H1 (cell line): Measurements from ENCODE around the gene GAP43. TPM values are rescaled to one million over a fixed set of nuclear protein-coding genes. Genes with fewer than 3 reads are reported as not detected.

ENCODE experiments used
- CTCF ChIA-PET: fragments of 300-600 bp; sonication (Branson Sonifier 250); formaldehyde crosslinking; loops from one replicate; lab custom pipeline; 2021; ENCODE audit not compliant: partially characterized antibody; lab: Charles Lee
- POLR2A ChIA-PET: fragments of 300-600 bp; sonication (Branson Sonifier 250); formaldehyde crosslinking; loops from one replicate; lab custom pipeline; 2021; ENCODE audit warnings: inconsistent platforms; ENCODE audit not compliant: partially characterized antibody; lab: Charles Lee
- DNase-seq, 2 experiments: peaks; one replicate each; pipeline versions ENCODE4 v3.0.0 to v3.0.0-alpha.2; 2010 to 2022; ENCODE audit warnings: low spot score in 2 of 2, low read depth in 1 of 2, mixed read lengths in 1 of 2
- FAIRE-seq: peaks from 2 replicates; lab custom pipeline; 2011; peaks lifted over from hg19 to GRCh38; lab: Jason Lieb, UNC
- H2AFZ ChIP-seq: 2 replicates; pipeline ENCODE4 v1.8.1; 2012; ENCODE audit warnings: low read length, inconsistent platforms
- H2AK5ac ChIP-seq: 2 replicates; pipeline ENCODE4 v1.6.1; 2013; ENCODE audit warnings: low read depth, low read length
- H2BK120ac ChIP-seq: replicated peaks from 2 replicates; pipeline ENCODE3; 2013; ENCODE audit warnings: low read depth, low read length, inconsistent platforms
- H2BK12ac ChIP-seq: 2 replicates; pipeline ENCODE4 v1.6.1; 2013; ENCODE audit warnings: low read depth, low read length
- H2BK15ac ChIP-seq: 2 replicates; pipeline ENCODE4 v1.6.1; 2013; ENCODE audit warnings: low read length
- H2BK20ac ChIP-seq: 2 replicates; pipeline ENCODE4 v1.6.1; 2013; ENCODE audit warnings: low read length
- H2BK5ac ChIP-seq: 2 replicates; pipeline ENCODE4 v1.6.1; 2013; ENCODE audit warnings: low read depth, low read length
- H3K14ac ChIP-seq: 2 replicates; pipeline ENCODE4 v1.6.1; 2013; ENCODE audit warnings: inconsistent platforms; ENCODE audit not compliant: insufficient read length
- H3K18ac ChIP-seq: 2 replicates; pipeline ENCODE4 v1.6.1; 2013; ENCODE audit warnings: low read length; ENCODE audit errors: extremely low read depth
- H3K23ac ChIP-seq: 2 replicates; pipeline ENCODE4 v1.6.1; 2013; ENCODE audit warnings: inconsistent platforms; ENCODE audit not compliant: insufficient read length
- H3K23me2 ChIP-seq: 2 replicates; pipeline ENCODE4 v1.6.1; 2013; ENCODE audit warnings: low read depth, low read length
- H3K27ac ChIP-seq: 2 replicates; pipeline ENCODE4 v1.6.1; 2011; ENCODE audit warnings: low read depth, low read length, inconsistent platforms
- H3K27me3 ChIP-seq, 4 experiments: replicated peaks in 1 of 4; 1 replicate in 1 of 4; 2 replicates in 3 of 4; pipeline versions ENCODE4 v1.6.1 to v1.8.1; 2011 to 2013; ENCODE audit warnings: low read length in 3 of 4, mild to moderate bottlenecking in 3 of 4, inconsistent platforms in 2 of 4, mixed read lengths in 2 of 4, moderate library complexity in 1 of 4; ENCODE audit not compliant: control insufficient read depth in 3 of 4, insufficient read depth in 3 of 4; ENCODE audit errors: extremely low read depth in 1 of 4
- H3K36me3 ChIP-seq, 4 experiments: 2 replicates each; pipeline versions ENCODE4 v1.6.1 to v1.8.1; 2011 to 2013; ENCODE audit warnings: mild to moderate bottlenecking in 4 of 4, low read length in 3 of 4, moderate library complexity in 2 of 4, control low read depth in 1 of 4, inconsistent platforms in 1 of 4; ENCODE audit not compliant: insufficient read depth in 4 of 4, control insufficient read depth in 2 of 4
- H3K4ac ChIP-seq: replicated peaks from 2 replicates; pipeline ENCODE3; 2013; ENCODE audit warnings: low read length, low read depth, mixed read lengths, inconsistent platforms; ENCODE audit not compliant: insufficient read length
- H3K4me1 ChIP-seq, 4 experiments: replicated peaks in 1 of 4; 1 replicate in 1 of 4; 2 replicates in 3 of 4; pipeline versions ENCODE4 v1.6.1 to v1.8.1; 2011 to 2013; ENCODE audit warnings: low read length in 3 of 4, inconsistent platforms in 2 of 4, mixed read lengths in 1 of 4; ENCODE audit not compliant: insufficient read depth in 4 of 4, control insufficient read depth in 3 of 4
- H3K4me2 ChIP-seq, 2 experiments: 2 replicates each; pipeline versions ENCODE4 v1.6.1 to v1.8.1; 2011 to 2013; ENCODE audit warnings: low read depth in 2 of 2, low read length in 2 of 2, control low read depth in 1 of 2, inconsistent platforms in 1 of 2, mild to moderate bottlenecking in 1 of 2; ENCODE audit not compliant: insufficient read depth in 1 of 2
- H3K4me3 ChIP-seq, 4 experiments: fragments of 200-600, 300-600 bp in 1 of 4; sonication (generic), shearing (Covaris generic), sonication (Bioruptor Twin) in 1 of 4; 2 replicates each; pipeline versions ENCODE4 v1.5.1 to v1.8.1; 2011 to 2016; ENCODE audit warnings: low read length in 4 of 4, low read depth in 3 of 4, control low read depth in 2 of 4, inconsistent platforms in 2 of 4, mild to moderate bottlenecking in 2 of 4, mixed read lengths in 1 of 4, moderate library complexity in 1 of 4; ENCODE audit not compliant: insufficient read depth in 2 of 4; ENCODE audit errors: extremely low read depth in 1 of 4
- H3K56ac ChIP-seq: replicated peaks from 2 replicates; pipeline ENCODE3; 2013; ENCODE audit warnings: low read depth, mild to moderate bottlenecking, mixed read lengths, low read length, inconsistent platforms; ENCODE audit not compliant: insufficient read length
- H3K79me1 ChIP-seq: 2 replicates; pipeline ENCODE4 v1.6.1; 2013; ENCODE audit warnings: low read depth, low read length, control low read depth
- H3K79me2 ChIP-seq, 2 experiments: 2 replicates each; pipeline versions ENCODE4 v1.6.1 to v1.8.1; 2012 to 2013; ENCODE audit warnings: low read length in 2 of 2, mild to moderate bottlenecking in 2 of 2, inconsistent platforms in 1 of 2; ENCODE audit not compliant: insufficient read depth in 2 of 2, control insufficient read depth in 1 of 2
- H3K9ac ChIP-seq, 4 experiments: replicated peaks in 1 of 4; 1 replicate in 1 of 4; 2 replicates in 3 of 4; pipeline versions ENCODE4 v1.6.1 to v1.8.1; 2011 to 2013; ENCODE audit warnings: low read depth in 3 of 4, low read length in 3 of 4, control low read depth in 2 of 4, mild to moderate bottlenecking in 2 of 4, moderate library complexity in 2 of 4, inconsistent platforms in 1 of 4; ENCODE audit errors: extremely low read depth in 1 of 4
- H3K9me3 ChIP-seq, 2 experiments: 2 replicates each; pipeline versions ENCODE4 v1.6.1 to v1.8.1; 2012 to 2013; ENCODE audit warnings: mild to moderate bottlenecking in 2 of 2, moderate library complexity in 2 of 2, control low read depth in 1 of 2, inconsistent platforms in 1 of 2, low read depth in 1 of 2, low read length in 1 of 2, mixed read lengths in 1 of 2; ENCODE audit not compliant: insufficient read depth in 2 of 2
- H4K20me1 ChIP-seq, 2 experiments: replicated peaks in 1 of 2; 2 replicates each; pipeline versions ENCODE3 to v1.8.1; 2011 to 2013; ENCODE audit warnings: inconsistent platforms in 2 of 2, low read length in 2 of 2, mild to moderate bottlenecking in 1 of 2; ENCODE audit not compliant: insufficient read depth in 2 of 2, control insufficient read depth in 1 of 2
- H4K5ac ChIP-seq: 2 replicates; pipeline ENCODE4 v1.6.1; 2013; ENCODE audit warnings: low read length, low read depth, mixed read lengths, inconsistent platforms; ENCODE audit not compliant: insufficient read length
- H4K8ac ChIP-seq: 2 replicates; pipeline ENCODE4 v1.8.0; 2013; ENCODE audit warnings: mild to moderate bottlenecking, moderate library complexity, low read length, inconsistent platforms; ENCODE audit not compliant: insufficient read depth; ENCODE audit errors: extremely low read depth
- H4K91ac ChIP-seq: replicated peaks from 2 replicates; pipeline ENCODE3; 2013; ENCODE audit warnings: low read length, mixed read lengths, inconsistent platforms; ENCODE audit not compliant: insufficient read length
- ASH2L ChIP-seq: fragments of 200-600, 300-600 bp; sonication (generic); IDR thresholded peaks from one replicate; pipeline ENCODE4 v1.7.1; 2017; ENCODE audit warnings: low read length
- ATF3 ChIP-seq: IDR thresholded peaks from 2 replicates; pipeline ENCODE4 v1.6.1; 2011; ENCODE audit warnings: low read depth, mild to moderate bottlenecking, low read length; ENCODE audit not compliant: insufficient read depth
- BACH1 ChIP-seq: IDR thresholded peaks from 2 replicates; pipeline ENCODE4 v1.6.1; 2012; ENCODE audit warnings: low read length, improper control_type of control experiment
- CBX8 ChIP-seq: fragments of 300-800, 300-1000 bp; sonication (generic); IDR thresholded peaks from 2 replicates; pipeline ENCODE4 v1.7.1; 2016; ENCODE audit warnings: low read depth, low read length, borderline replicate concordance
- HDAC6 ChIP-seq: IDR thresholded peaks from one replicate; pipeline ENCODE4 v1.7.1; 2012; ENCODE audit warnings: low read depth, mild to moderate bottlenecking, inconsistent platforms, low read length, moderate library complexity
- KDM4A ChIP-seq: IDR thresholded peaks from one replicate; pipeline ENCODE4 v1.7.1; 2012; ENCODE audit warnings: low read depth, mild to moderate bottlenecking, moderate library complexity, low read length, inconsistent platforms; ENCODE audit not compliant: severe bottlenecking
- NANOG ChIP-seq: IDR thresholded peaks from 2 replicates; pipeline ENCODE4 v1.6.1; 2011; ENCODE audit warnings: low read length, low read depth, mild to moderate bottlenecking, inconsistent platforms; ENCODE audit not compliant: insufficient read depth, poor library complexity, severe bottlenecking
- NRF1 ChIP-seq: IDR thresholded peaks from 2 replicates; pipeline ENCODE4 v1.6.1; 2011; ENCODE audit warnings: mild to moderate bottlenecking, low read depth, low read length, improper control_type of control experiment
- SIRT6 ChIP-seq: IDR thresholded peaks from one replicate; pipeline ENCODE4 v1.7.1; 2012; ENCODE audit warnings: low read length, inconsistent platforms
- SIX5 ChIP-seq: IDR thresholded peaks from 2 replicates; pipeline ENCODE4 v1.6.1; 2011; ENCODE audit warnings: mild to moderate bottlenecking, low read depth, low read length
- SP1 ChIP-seq: IDR thresholded peaks from 2 replicates; pipeline ENCODE4 v1.6.1; 2011; ENCODE audit warnings: low read depth, low read length
- TAF7 ChIP-seq: optimal IDR thresholded peaks from 2 replicates; pipeline ENCODE3; 2011; ENCODE audit warnings: low read depth, mild to moderate bottlenecking, inconsistent platforms, low read length, moderate library complexity, borderline replicate concordance
- WGBS, 2 experiments: shearing (Covaris generic) in 1 of 2; methylation state at CpG; one replicate each; pipeline versions ENCODE4 v1.1.6 to v1.1.7; 2013 to 2015; ENCODE audit warnings: low lambda C conversion rate in 2 of 2, mixed read lengths in 2 of 2, inconsistent platforms in 1 of 2, low coverage in 1 of 2, missing lambda C conversion rate in 1 of 2; ENCODE audit not compliant: insufficient replicate concordance in 2 of 2, insufficient coverage in 1 of 2, insufficient read length in 1 of 2; ENCODE audit errors: extremely low coverage in 1 of 2, missing lambda C conversion rate in 1 of 2; 5-methylcytosine and 5-hydroxymethylcytosine counted together
- polyA plus RNA-seq, 7 experiments: library from polyadenylated mRNA; depleted of rRNA in 3 of 7; stranded (reverse) in 5 of 7; unstranded in 2 of 7; fragments of >200 nt in 5 of 7; fragments of 200-250 nt in 2 of 7; gene quantifications; 1 replicate in 5 of 7; 2 replicates in 1 of 7; 4 replicates in 1 of 7; pipeline versions ENCODE4 v1.2.1 to v1.2.3, GENCODE V29; 2011 to 2013; ENCODE audit warnings: missing spikeins in 2 of 7, mixed read lengths in 2 of 7
- total RNA-seq: library from RNA; stranded (reverse); fragmentation: NEBNext Ultra II Directional; extraction: Animal tissue kit (Norgen Biotek cat#: 25700); gene quantifications from 2 replicates; pipeline ENCODE4 v1.2.1, GENCODE V29; 2021
- TF ChIP-seq, protein P1 (sequence below): IDR thresholded peaks from 2 replicates; pipeline ENCODE4 v1.6.1; 2012; ENCODE audit warnings: inconsistent platforms

Gene GAP43
- total and polyA plus RNA-seq, 2 of the 8 experiments (the other 6 are each of a cell fraction or from before 2014, with no cell fraction given): 11.2 to 21.9 TPM

- Histone ChIP-seq H2BK15ac (no peak overlapping the region), H3K23me2 (no peaks in the 10 kb centered on the region; the same call in 1 of the 2 replicates), H2BK120ac (no peak overlapping the region), H3K4me3 (no peak overlapping the region), H2AK5ac (no peak overlapping the region), H2BK5ac (no peak overlapping the region), H3K36me3 (no peaks in the 10 kb centered on the region), H3K9me3 (no peaks in the 10 kb centered on the region), H3K79me1 (no peaks in the 10 kb centered on the region), H3K14ac (no peak overlapping the region), H4K5ac (no peak overlapping the region), H3K27ac (no peak overlapping the region), H3K56ac (no peak overlapping the region), H3K9ac (no peak overlapping the region), H3K4me1 (no peaks in the 10 kb centered on the region), H3K4ac (no peak overlapping the region), H3K79me2 (no peaks in the 10 kb centered on the region), H4K91ac (no peak overlapping the region), H3K18ac (no peak overlapping the region), H2AFZ (no peak overlapping the region), H3K4me2 (no peak overlapping the region), H3K23ac (no peak overlapping the region), H2BK20ac (no peak overlapping the region), H4K20me1 (no peaks in the 10 kb centered on the region), H4K8ac (no peak overlapping the region), H3K27me3 (no peaks in the 10 kb centered on the region), H2BK12ac (no peak overlapping the region)
- ChIA-PET POLR2A (interaction anchor here (0.7 kb wide), 1 partner anchor 16 kb away, joined by 4 read pairs; no protein-coding TSS in a partner anchor), CTCF (interaction anchor here (0.9 kb wide), 1 partner anchor 22 kb away, joined by 3 read pairs; no protein-coding TSS in a partner anchor)
- TF ChIP-seq KDM4A: no peak
- no peak for TF ChIP-seq HDAC6
- TF ChIP-seq TAF7: no peak
- no peak for TF ChIP-seq BACH1
- TF ChIP-seq, protein P1, sequence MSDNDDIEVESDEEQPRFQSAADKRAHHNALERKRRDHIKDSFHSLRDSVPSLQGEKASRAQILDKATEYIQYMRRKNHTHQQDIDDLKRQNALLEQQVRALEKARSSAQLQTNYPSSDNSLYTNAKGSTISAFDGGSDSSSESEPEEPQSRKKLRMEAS: no peak
- TF ChIP-seq CBX8: no peak
- TF ChIP-seq NRF1: no peak
- no peak for TF ChIP-seq ASH2L
- no peak for TF ChIP-seq SP1
- no peak for TF ChIP-seq SIX5
- TF ChIP-seq ATF3: no peak
- TF ChIP-seq NANOG: no peak
- no peak for TF ChIP-seq SIRT6
- DNase-seq (no peak), FAIRE-seq (no peak)
- 90% methylated on average over 1 of the region's 1 CpG; no CpG with 5 or more reads in 1 of the 2 experiments for WGBS, 2 experiments
Observed at GRCh38 chr3:115580566-115580965, 42.7 kb upstream of the GAP43 start.
